AG10803 (cell line): Measurements from ENCODE around the gene SPEG.

Experiments
- DNase-seq: peaks from one replicate; pipeline ENCODE4 v3.0.0; 2010; ENCODE audit warnings: low read depth
- H3K4me3 ChIP-seq: 2 replicates; pipeline ENCODE4 v1.5.1; 2011; ENCODE audit warnings: mild to moderate bottlenecking, low read length, control low read depth
- TF ChIP-seq, protein P1 (sequence below): conservative IDR thresholded peaks from 2 replicates; pipeline ENCODE4 v1.5.1; 2011; ENCODE audit warnings: mild to moderate bottlenecking, low read length, control low read depth, inconsistent platforms

The SPEG gene

DNA sequence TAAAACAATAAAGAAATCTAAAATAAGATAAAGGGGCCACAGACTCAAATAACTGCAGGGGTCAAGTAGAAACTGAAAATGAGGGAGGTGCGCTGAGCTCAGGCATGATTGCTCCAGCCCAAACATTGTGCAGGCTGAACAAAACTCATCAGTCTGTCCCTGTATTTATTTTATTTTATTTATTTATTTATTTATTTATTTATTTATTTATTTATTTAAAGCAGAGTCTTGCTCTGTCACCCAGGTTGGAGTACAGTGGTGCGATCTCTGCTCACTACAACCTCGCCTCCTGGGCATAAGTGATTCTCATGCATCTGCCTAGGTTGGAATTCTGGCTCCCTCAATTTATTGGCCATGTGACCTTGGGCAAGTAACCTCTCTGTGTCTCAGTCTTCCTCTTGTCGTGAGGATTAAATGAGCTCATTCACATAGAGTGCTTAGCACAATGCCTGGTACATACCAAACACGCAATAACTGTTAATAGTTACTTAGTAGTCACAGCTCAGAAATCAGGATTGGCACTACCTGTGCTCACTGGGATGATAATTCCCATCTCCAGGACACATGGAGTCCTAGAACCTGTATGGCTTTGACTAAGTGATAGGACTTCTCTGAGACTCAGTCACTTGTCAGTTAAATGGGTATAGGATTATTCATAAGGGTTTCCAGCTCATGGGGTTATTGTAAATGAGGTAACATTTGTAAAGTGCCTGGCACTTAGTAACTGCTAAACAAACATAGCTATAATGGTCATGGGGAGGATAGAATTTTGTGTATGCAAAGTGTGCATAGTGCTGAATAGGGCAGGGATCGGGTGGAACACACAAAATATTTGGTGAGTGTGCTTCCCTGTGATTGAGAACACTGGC lies 6.0 kb downstream of the SPEG start:
- H3K4me3 ChIP-seq = no peak overlapping the region; the same call in 1 of the 2 replicates
- TF ChIP-seq, protein P1, sequence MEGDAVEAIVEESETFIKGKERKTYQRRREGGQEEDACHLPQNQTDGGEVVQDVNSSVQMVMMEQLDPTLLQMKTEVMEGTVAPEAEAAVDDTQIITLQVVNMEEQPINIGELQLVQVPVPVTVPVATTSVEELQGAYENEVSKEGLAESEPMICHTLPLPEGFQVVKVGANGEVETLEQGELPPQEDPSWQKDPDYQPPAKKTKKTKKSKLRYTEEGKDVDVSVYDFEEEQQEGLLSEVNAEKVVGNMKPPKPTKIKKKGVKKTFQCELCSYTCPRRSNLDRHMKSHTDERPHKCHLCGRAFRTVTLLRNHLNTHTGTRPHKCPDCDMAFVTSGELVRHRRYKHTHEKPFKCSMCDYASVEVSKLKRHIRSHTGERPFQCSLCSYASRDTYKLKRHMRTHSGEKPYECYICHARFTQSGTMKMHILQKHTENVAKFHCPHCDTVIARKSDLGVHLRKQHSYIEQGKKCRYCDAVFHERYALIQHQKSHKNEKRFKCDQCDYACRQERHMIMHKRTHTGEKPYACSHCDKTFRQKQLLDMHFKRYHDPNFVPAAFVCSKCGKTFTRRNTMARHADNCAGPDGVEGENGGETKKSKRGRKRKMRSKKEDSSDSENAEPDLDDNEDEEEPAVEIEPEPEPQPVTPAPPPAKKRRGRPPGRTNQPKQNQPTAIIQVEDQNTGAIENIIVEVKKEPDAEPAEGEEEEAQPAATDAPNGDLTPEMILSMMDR = no peak
- DNase-seq = peak; percentile 41

DNA sequence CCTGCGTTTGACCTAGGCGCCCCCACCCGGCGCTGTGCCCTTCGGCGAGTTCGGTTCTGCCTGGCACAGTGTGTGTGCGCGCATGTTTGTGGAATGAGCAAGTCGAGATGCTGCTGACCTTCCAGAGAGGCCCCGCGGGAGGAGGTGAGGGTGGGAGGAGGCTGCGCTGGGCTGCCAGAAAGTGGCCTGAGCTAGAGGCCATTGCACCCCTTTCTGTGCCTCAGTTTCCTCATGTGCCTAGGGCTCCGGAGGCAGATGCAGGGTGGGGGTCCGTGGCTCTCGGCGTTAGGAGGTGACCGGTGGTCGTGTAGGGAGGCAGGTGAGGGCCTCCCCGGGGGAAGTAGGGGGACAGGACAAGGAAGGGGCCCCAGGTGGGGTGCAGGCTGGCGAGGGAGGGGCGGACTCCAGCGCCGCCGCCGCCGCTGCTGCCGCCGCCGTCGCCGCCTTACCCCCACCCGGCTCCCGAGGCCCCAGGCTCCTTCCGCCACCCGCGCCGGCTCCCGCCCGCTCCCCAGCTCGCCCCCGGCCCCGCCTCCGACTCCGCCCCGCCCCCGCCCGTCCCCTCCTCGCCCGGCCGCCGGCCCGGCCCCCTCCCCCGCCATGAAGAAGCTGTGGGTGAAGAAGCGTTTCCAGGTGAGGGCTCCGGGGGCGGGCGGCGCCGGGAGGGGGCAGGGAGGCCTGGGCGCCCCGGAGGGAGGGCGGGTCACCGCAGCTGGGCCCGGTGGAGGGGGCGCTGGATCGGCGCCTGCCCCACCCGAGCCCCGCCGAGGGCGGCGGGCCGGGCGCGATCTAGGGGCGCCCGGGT lies 7.0 kb downstream of the SPEG start:
- H3K4me3 ChIP-seq = peak overlapping the region; percentile 66
- TF ChIP-seq, protein P1 = no peak
- DNase-seq = peak; percentile 68

GRCh38 chr2:219442256-219443015 lies 7.8 kb downstream of the SPEG start:
- peak overlapping the region; percentile 65 for H3K4me3 ChIP-seq
- DNase-seq = no peak
- TF ChIP-seq, protein P1 = no peak

GRCh38 chr2:219443016-219443696 lies 8.5 kb downstream of the SPEG start:
- TF ChIP-seq, protein P1 = no peak
- H3K4me3 ChIP-seq = peak overlapping the region; percentile 65
- no peak for DNase-seq

- TF ChIP-seq, protein P1 = no peak
- peak overlapping the region; percentile 8; the same call in 1 of the 2 replicates for H3K4me3 ChIP-seq
- DNase-seq = no peak
These were observed 9.0 kb downstream of the SPEG start for GRCh38 chr2:219443697-219444023.

DNA sequence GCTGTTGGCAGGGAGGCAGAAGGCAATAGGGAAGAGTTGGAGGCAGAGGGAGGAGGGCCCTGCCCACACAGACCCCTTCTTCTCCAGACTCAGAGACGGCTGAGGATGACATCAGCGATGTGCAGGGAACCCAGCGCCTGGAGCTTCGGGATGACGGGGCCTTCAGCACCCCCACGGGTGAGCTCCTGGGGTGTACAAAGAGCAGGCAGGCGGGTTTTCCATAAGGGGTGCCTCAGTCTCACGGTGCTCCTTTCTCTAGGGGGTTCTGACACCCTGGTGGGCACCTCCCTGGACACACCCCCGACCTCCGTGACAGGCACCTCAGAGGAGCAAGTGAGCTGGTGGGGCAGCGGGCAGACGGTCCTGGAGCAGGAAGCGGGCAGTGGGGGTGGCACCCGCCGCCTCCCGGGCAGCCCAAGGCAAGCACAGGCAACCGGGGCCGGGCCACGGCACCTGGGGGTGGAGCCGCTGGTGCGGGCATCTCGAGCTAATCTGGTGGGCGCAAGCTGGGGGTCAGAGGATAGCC lies 10.0 kb downstream of the SPEG start:
- TF ChIP-seq, protein P1 = no peak
- no peak for DNase-seq
- H3K4me3 ChIP-seq = no peak overlapping the region
